ACHN (cell line): ENCODE results near the gene ANKRD13A.
"Not testable (repeated sequence)": the region's sequence is repeated elsewhere in the genome, so short reads cannot be mapped to it uniquely, and the experiment has no call there.

Experiments
- DNase-seq: peaks from one replicate; pipeline ENCODE4 v3.0.0-alpha.2; 2015
- in situ Hi-C: cut with HindIII; loops from 2 replicates; pipeline ENCODE4 v1.10.0; 2017; ENCODE audit warnings: low sequenced_read_pairs, low pct_ligation_motif_present, low pct_unique_long_range_greater_than_20kb

Gene ANKRD13A

GRCh38 chr12:110002676-110003515 is 3.7 kb downstream of the ANKRD13A start:
- no peak for DNase-seq
- in situ Hi-C loops, result no loop called here

- in situ Hi-C loops, result no loop called here
Measured at GRCh38 chr12:110004598-110004997, 5.4 kb downstream of the ANKRD13A start.

DNA sequence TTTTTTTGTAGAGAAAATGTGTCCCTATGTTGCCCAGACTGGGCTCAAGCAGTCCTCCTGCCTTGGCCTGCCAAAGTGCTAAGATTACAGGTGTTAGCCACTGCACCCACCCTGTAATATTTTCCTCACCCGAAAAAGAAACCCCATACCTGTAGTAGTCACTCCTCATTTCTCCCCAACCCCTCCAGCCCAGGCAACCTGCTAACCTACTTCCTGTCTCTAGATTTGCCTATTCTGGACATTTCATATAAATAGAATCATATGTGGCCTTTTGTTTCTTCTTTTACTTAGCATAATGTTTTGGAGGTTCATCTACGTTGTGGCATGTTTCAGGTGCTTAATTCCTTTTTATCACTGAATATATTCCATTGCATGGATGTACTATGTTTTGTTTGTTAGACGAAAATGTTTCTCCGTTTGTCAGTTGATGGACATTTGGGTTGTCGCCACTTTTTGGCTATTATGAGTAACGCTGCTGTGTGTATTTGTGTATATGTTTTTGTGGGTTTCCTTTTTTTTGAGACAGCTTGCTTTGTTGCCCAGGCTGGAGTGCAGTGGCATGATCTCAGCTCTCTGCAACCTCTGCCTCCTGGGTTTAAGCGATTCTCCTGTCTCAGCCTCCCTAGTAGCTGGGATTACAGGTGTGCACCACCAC is 6.2 kb downstream of the ANKRD13A start:
- no peak for DNase-seq
- in situ Hi-C loops, result no loop called here

More at GRCh38 chr12:110004598-110004997, 5.4 kb downstream of the ANKRD13A start:
- no peak for DNase-seq

DNA sequence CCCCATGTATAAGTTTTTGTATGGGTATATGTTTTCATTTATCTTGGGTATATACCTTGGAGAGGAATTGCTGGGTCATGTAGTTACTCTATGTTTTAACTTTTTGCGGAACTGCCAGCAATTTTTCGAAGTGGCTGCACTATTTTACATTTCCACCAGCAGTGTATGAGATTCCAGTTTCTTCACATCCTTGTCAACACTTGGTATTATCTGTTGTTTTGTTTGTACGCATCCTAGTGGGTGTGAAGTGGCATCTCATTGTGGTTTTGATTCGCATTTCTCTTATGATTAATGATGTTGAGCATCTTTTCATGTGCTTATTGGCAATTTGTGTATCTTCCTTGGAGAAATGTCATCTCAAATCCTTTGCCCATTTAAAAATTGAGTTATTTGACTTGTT is 6.9 kb downstream of the ANKRD13A start:
- in situ Hi-C loops, result no loop called here
- DNase-seq, result no peak

- in situ Hi-C loops, result no loop called here
Measured at GRCh38 chr12:110007881-110008280, 8.7 kb downstream of the ANKRD13A start.

GRCh38 chr12:110008681-110009398 is 9.6 kb downstream of the ANKRD13A start:
- in situ Hi-C loops, DNase-seq: not testable (repeated sequence)

More at GRCh38 chr12:110007881-110008280, 8.7 kb downstream of the ANKRD13A start:
- no peak for DNase-seq

GRCh38 chr12:110010853-110011723 is 11.9 kb downstream of the ANKRD13A start:
- in situ Hi-C loops, result no loop called here
- no peak for DNase-seq

- peak; percentile 42 for DNase-seq
- in situ Hi-C loops, result no loop called here
Measured at GRCh38 chr12:110012137-110012536, 12.9 kb downstream of the ANKRD13A start.

GRCh38 chr12:110012659-110013058 is 13.4 kb downstream of the ANKRD13A start:
- DNase-seq, result no peak
- in situ Hi-C loops, result no loop called here

GRCh38 chr12:110015132-110015531 is 15.9 kb downstream of the ANKRD13A start:
- DNase-seq, result no peak
- in situ Hi-C loops, result no loop called here

- in situ Hi-C loops, result no loop called here
- no peak for DNase-seq
Measured at GRCh38 chr12:110020956-110021355, 21.7 kb downstream of the ANKRD13A start.

DNA sequence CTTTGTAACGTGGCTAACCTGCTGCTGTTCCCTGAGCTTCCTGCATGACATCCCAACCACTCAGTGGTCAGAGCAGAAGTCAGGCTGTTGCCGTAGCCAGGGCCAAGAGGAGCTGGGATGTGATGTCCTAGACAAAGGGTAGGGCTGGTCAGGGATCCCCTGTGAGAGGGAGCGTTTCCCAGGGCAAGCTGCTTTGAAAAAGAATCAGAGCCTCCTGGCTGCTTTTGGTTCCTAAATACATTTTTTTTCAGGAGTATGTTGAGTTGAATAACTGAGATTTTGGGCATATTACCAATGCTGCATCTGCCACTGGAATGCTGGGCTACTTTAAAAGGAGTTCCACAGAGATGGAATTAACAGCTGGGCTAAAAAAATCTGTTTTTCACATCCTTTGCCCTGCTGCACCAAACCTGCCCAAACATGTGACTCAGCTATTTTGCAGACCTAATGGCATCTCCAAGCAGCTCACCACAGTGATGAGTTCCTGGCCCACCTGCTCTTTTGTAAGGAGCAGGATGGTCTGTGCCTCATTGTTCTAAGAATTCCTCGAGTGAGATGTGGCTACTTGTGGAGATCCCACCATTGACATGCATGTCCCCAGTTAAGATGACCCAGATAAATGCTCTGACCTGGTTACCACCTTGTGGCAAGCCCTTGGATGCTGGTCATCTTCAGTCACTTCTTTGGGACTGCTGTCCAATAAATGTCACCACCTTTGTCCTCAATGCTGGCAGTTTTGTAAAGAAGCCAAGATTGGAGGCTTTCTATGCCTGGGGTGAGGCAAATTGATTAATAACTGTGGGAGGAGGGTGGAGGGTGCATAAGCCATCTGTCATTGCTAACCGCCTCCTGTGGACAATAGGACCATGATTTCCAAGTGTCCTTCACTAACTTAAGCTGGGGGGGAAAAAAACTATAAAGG is 24.1 kb downstream of the ANKRD13A start:
- no peak for DNase-seq
- in situ Hi-C loops, result no loop called here

DNA sequence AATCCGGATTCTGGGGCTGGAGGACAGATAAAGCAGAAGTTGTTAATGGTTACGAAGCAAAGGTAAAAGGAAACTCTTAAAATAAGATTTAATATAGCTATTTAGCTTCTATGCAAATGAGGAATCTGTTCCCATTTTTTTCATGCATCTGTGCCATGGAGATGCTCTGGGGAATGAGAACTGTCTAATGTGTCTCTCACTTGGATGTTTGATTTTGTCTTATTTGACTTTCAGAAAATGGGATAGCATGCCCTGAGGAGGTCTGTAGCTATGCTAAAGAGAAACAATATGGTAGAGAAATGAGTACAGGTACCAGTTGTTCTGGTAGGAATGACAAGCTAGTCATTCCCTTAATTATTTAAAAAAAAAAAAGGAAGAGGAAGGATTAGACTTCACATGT is 24.8 kb downstream of the ANKRD13A start:
- no peak for DNase-seq
- in situ Hi-C loops, result no loop called here

GRCh38 chr12:110028323-110028722 is 29.1 kb downstream of the ANKRD13A start:
- DNase-seq, result no peak
- in situ Hi-C loops, result no loop called here

DNA sequence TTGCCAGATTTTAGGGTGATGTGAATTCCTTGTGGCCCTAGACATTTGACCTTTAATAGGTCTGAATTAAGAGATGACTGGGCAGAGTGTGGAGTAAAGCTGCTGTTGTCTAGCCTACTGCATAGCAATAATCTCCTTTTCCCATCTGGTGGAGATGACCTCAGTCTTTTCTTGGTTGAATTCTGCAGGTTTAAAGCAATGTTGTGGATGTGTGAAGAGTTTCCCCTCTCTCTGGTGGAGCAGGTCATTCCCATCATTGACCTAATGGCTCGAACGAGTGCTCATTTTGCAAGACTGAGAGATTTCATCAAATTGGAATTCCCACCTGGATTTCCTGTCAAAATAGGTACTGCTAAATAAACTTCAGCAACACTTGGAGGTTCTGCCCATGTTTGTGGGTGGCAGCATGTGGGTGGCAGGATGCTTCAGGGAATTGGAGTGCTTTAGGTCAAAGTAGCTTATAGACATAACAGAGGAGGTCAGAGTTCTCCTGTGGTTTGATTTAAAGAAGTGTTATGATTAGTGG is 30.1 kb downstream of the ANKRD13A start:
- in situ Hi-C loops, result no loop called here
- no peak for DNase-seq

DNA sequence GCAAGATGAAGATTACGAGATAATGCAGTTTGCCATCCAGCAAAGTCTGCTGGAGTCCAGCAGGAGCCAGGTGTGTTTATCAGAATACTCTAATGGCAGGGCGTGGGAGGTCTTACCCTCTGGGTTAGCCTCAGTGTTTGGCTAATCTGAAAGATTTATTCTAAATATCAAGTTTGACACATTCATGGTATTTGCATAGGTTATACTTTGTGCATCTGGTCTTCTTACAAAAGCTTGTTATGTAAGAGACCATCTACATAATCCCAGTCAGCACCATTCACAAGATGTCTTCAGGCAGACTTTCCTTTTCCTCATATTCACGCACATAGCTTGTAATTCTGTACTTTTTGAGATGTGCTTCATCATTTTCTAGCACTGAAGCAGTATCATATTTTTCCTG is 34.7 kb downstream of the ANKRD13A start:
- in situ Hi-C loops, result no loop called here
- no peak for DNase-seq

DNA sequence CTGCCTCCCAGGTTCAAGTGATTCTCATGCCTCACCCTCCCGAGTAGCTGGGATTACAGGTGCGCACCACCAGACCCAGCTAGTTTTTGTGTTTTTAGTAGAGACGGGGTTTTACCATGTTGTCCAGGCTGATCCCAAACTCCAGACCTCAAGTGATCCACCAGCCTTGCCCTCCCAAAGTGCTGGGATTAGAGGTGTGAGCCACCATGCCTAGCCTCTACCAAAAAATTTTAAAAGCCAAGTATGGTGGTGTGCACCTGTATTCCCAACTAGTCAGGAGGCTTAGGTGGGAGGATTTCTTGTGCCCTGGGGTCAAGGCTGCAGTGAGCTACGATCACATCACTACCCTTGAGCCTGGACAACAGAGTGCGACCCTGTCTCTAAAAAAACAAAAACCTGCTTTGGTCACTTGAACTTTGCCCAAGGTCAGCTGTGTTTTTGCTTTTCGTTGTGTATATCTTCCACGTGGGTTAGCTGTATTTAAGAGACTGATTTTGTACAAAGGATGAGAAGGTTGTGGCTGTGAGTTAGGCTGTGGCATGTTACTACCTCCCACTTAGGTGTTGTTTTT is 36.4 kb downstream of the ANKRD13A start:
- in situ Hi-C loops, result no loop called here
- no peak for DNase-seq
